Esophagus squamous epithelium (tissue), 5 donors: ENCODE data around the gene ZBTB2. TPM values are rescaled to one million over a fixed set of nuclear protein-coding genes. Genes with fewer than 3 reads are reported as not detected.

Experiments
- DNase-seq: peaks from one replicate; lab custom pipeline; 2025; lab: John Stamatoyannopoulos, UW
- H3K27ac ChIP-seq, 4 donors: fragments of 200-600 bp; sonication (generic); one replicate each; pipeline ENCODE4 v1.5.1; 2016 to 2019; ENCODE audit warnings: mild to moderate bottlenecking in 1 of 4
- H3K27me3 ChIP-seq, 4 donors: fragments of 200-600 bp; sonication (generic); 1 replicate in 3 of 4; 2 replicates in 1 of 4; pipeline versions ENCODE4 v1.5.1 to v1.6.0; 2017 to 2021; ENCODE audit warnings: antibody characterized with exemption in 1 of 4
- H3K36me3 ChIP-seq, 3 donors: fragments of 200-600 bp; sonication (generic); one replicate each; pipeline ENCODE4 v1.5.1; 2016 to 2019
- H3K4me1 ChIP-seq, 3 donors: fragments of 200-600 bp; sonication (generic); one replicate each; pipeline ENCODE4 v1.5.1; 2017 to 2019
- H3K4me3 ChIP-seq, 4 donors: fragments of 200-600 bp; sonication (generic); 1 replicate in 3 of 4; 2 replicates in 1 of 4; pipeline ENCODE4 v1.5.1; 2016 to 2019; ENCODE audit warnings: mild to moderate bottlenecking in 2 of 4, moderate library complexity in 1 of 4
- H3K9me3 ChIP-seq, 3 donors: fragments of 200-600 bp; sonication (generic); one replicate each; pipeline ENCODE4 v1.5.1; 2016 to 2019
- POLR2A ChIP-seq, 4 donors: fragments of 450-650 bp; IDR thresholded peaks; one replicate each; pipeline ENCODE4 v1.6.1; 2017; ENCODE audit warnings: antibody characterized with exemption in 4 of 4, mild to moderate bottlenecking in 4 of 4, moderate library complexity in 3 of 4
- WGBS, 2 donors: methylation state at CpG; one replicate each; pipeline ENCODE4 v1.1.5; 2018; 5-methylcytosine and 5-hydroxymethylcytosine counted together
- intact Hi-C: fragments of 100-400 bp; cut with DNase I; formaldehyde crosslinking; loops from one replicate; pipeline ENCODE4 v1.15.0; 2022
- total RNA-seq, 4 donors: library from RNA; depleted of rRNA; stranded (reverse); fragments of >200 nt; gene quantifications; one replicate each; pipeline ENCODE4 v1.1.0, GENCODE V29; 2016
- TF ChIP-seq, protein P1 (sequence below), 6 experiments: fragments of 450-650 bp in 4 of 6; fragments of 200-600 bp in 2 of 6; sonication (generic) in 2 of 6; IDR thresholded peaks; one replicate each; pipeline ENCODE4 v1.5.1; 2016 to 2019; ENCODE audit warnings: antibody characterized with exemption in 6 of 6, mild to moderate bottlenecking in 4 of 6, moderate library complexity in 4 of 6
- donor health status: DM: yes; HTN: yes; CAD: no.

Gene ZBTB2, protein sequence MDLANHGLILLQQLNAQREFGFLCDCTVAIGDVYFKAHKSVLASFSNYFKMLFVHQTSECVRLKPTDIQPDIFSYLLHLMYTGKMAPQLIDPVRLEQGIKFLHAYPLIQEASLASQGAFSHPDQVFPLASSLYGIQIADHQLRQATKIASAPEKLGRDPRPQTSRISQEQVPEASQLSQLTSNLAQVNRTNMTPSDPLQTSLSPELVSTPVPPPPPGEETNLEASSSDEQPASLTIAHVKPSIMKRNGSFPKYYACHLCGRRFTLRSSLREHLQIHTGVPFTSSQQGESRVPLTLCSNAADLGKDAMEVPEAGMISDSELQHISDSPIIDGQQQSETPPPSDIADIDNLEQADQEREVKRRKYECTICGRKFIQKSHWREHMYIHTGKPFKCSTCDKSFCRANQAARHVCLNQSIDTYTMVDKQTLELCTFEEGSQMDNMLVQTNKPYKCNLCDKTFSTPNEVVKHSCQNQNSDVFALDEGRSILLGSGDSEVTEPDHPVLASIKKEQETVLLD
- 10 to 100 TPM in 1 of 4 donors, 1 to 10 TPM in 3; 4.2 to 11.3 (median 7.4) TPM for total RNA-seq

- Histone ChIP-seq H3K36me3 (no peaks in the 10 kb centered on the region), H3K27ac (peak within 1 kb of the TSS; percentile 98 to 100 (median 99)), H3K4me1 (peaks cover 20 to 70% (median 24%) of the 10 kb centered on the region in 3 donors), H3K4me3 (peak within 1 kb of the TSS; percentile 85 to 99 (median 90)), H3K27me3 (no peaks in the 10 kb centered on the region), H3K9me3 (no peaks in the 10 kb centered on the region)
- TF ChIP-seq, protein P1, sequence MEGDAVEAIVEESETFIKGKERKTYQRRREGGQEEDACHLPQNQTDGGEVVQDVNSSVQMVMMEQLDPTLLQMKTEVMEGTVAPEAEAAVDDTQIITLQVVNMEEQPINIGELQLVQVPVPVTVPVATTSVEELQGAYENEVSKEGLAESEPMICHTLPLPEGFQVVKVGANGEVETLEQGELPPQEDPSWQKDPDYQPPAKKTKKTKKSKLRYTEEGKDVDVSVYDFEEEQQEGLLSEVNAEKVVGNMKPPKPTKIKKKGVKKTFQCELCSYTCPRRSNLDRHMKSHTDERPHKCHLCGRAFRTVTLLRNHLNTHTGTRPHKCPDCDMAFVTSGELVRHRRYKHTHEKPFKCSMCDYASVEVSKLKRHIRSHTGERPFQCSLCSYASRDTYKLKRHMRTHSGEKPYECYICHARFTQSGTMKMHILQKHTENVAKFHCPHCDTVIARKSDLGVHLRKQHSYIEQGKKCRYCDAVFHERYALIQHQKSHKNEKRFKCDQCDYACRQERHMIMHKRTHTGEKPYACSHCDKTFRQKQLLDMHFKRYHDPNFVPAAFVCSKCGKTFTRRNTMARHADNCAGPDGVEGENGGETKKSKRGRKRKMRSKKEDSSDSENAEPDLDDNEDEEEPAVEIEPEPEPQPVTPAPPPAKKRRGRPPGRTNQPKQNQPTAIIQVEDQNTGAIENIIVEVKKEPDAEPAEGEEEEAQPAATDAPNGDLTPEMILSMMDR (IDR thresholded peaks at IDR 0.05): no peak
- peak in 1 of 4 donors; percentile 41 for TF ChIP-seq POLR2A (IDR thresholded peaks at IDR 0.05)
- DNase-seq: no peak
- intact Hi-C loops: loop anchor here (10.0 kb wide), 1 partner anchor 53 kb away; no protein-coding TSS in a partner anchor
- 1 to 2% methylated on average over 11 to 15 of the region's 57 CpGs for WGBS, 2 donors
These were observed at the start of gene ZBTB2 for GRCh38 chr6:151391471-151392413. Gene ZBTB2 (minus strand): TSS chr6:151391559. CDS start chr6:151373637, 17,922 bp downstream.

DNA sequence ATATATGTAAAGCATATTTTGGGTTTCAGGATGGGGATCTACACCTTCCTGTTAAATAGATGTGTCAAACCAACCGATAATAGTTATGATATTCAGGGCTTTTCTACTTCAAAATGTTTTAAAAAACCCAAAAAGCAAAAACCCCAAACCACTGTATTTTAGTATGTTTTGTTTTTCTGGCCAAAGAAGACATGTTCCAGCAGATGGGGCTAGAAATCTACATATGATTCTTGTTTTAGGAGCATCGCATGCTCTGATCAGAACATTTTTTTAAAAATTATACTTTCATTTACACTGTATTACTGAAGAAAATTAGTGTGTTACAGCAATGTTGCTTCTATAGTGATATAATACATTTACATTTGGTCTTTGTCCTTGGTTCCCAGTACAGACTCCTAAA is 49.6 kb upstream of the ZBTB2 start:
- intact Hi-C loops: loop anchor here (10.0 kb wide), 1 partner anchor 46 kb away; the partner anchor contains the start of gene ZBTB2
- H3K27ac ChIP-seq: peak overlapping the region in 2 of 4 donors; percentile 15 to 30
- no peaks in the 10 kb centered on the region for H3K36me3 ChIP-seq
- peaks cover 0 to 41% (median 11%) of the 10 kb centered on the region in 3 donors for H3K4me1 ChIP-seq
- WGBS, 2 donors: 51 to 68% methylated on average over 2 of the region's 2 CpGs
- no peak overlapping the region for H3K4me3 ChIP-seq
- H3K9me3 ChIP-seq: no peaks in the 10 kb centered on the region
- DNase-seq: no peak
- TF ChIP-seq, protein P1 (IDR thresholded peaks at IDR 0.05): peak in 3 of 6 experiments; percentile 27 to 31 (median 31)
- no peak for TF ChIP-seq POLR2A (IDR thresholded peaks at IDR 0.05)
- H3K27me3 ChIP-seq: no peaks in the 10 kb centered on the region

DNA sequence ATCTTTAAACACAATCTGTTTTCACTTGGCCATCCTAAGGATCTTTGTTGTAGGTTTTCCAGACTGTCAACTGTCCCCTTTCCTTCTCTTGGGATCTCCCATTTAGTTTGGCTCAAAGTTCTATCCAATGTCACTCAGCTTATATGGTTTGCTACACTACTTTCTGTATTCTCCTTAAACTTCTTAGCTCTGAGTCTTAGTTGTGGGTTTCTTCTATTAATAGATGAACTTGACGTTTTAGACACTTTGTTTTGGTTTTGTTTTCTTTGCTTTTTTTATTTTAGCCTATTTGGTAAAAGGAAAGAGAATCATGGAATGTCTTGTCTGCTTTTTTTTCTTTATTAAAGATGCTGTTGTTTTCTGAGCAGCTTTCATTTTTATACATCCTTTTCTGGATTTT is 49.1 kb upstream of the ZBTB2 start:
- DNase-seq: no peak
- 22 to 25% methylated on average over 1 of the region's 1 CpG for WGBS, 2 donors
- TF ChIP-seq, protein P1 (IDR thresholded peaks at IDR 0.05): no peak
- TF ChIP-seq POLR2A (IDR thresholded peaks at IDR 0.05): no peak
- Histone ChIP-seq H3K4me3 (no peak overlapping the region), H3K36me3 (peaks cover 0 to 4% (median 0%) of the 10 kb centered on the region in 3 donors), H3K9me3 (no peaks in the 10 kb centered on the region), H3K27ac (peak overlapping the region in 2 of 4 donors; percentile 15 to 30), H3K27me3 (no peaks in the 10 kb centered on the region), H3K4me1 (peaks cover 0 to 37% (median 10%) of the 10 kb centered on the region in 3 donors)
- intact Hi-C loops: loop anchor here (10.0 kb wide), 1 partner anchor 46 kb away; the partner anchor contains the start of gene ZBTB2

- no peak for DNase-seq
- Histone ChIP-seq H3K4me3 (no peak overlapping the region), H3K36me3 (peaks cover 0 to 15% (median 0%) of the 10 kb centered on the region in 3 donors), H3K4me1 (peaks cover 0 to 33% (median 10%) of the 10 kb centered on the region in 3 donors), H3K9me3 (no peaks in the 10 kb centered on the region), H3K27me3 (no peaks in the 10 kb centered on the region), H3K27ac (no peak overlapping the region)
- intact Hi-C loops: no loop called here
- TF ChIP-seq, protein P1 (IDR thresholded peaks at IDR 0.05): no peak
- TF ChIP-seq POLR2A (IDR thresholded peaks at IDR 0.05): no peak
These were observed 46.0 kb upstream of the ZBTB2 start for GRCh38 chr6:151437401-151437800.
